ENCODE measurements around the gene PLAU. TPM values are rescaled to one million over a fixed set of nuclear protein-coding genes. Genes with fewer than 3 reads are reported as not detected.
A peak's percentile ranks its signal among the peaks of the same experiment; 100 is the strongest.

The PLAU gene
- total and polyA plus RNA-seq, 2 of the 4 experiments (the other 2 are of a cell fraction) = 123 to 283 TPM

GRCh38 chr10:73865107-73865458 is 45.8 kb upstream of the PLAU start:
- Histone ChIP-seq H3K36me3 (ENCODE audit: control insufficient read depth, insufficient read depth, low read length) (peaks cover 37% of the 10 kb centered on the region), H3K27ac (ENCODE audit: insufficient read depth, low read length) (no peak overlapping the region), H3K9me3 (ENCODE audit: control insufficient read depth, insufficient read depth, low read length) (no peaks in the 10 kb centered on the region), H3K9ac (ENCODE audit: low read depth, low read length) (no peak overlapping the region), H4K20me1 (ENCODE audit: insufficient read depth, low read length) (peaks cover 26% of the 10 kb centered on the region; the same call in 1 of the 2 replicates), H3K14ac (replicated peaks; ENCODE audit: low read depth, low read length) (no peak overlapping the region), H3K27me3 (ENCODE audit: control insufficient read depth, insufficient read depth, low read length) (no peaks in the 10 kb centered on the region), H3K56ac (ENCODE audit: extremely low read depth, insufficient read depth, low read length) (no peak overlapping the region), H3K4me1 (ENCODE audit: control insufficient read depth, insufficient read depth, low read length) (peaks cover 3% of the 10 kb centered on the region), H3K4ac (ENCODE audit: low read depth, low read length) (no peak overlapping the region), H3K23ac (ENCODE audit: low read depth, low read length) (no peak overlapping the region), H2BK5ac (ENCODE audit: low read depth, low read length, poor library complexity, severe bottlenecking) (no peak overlapping the region), H2BK120ac (ENCODE audit: low read depth, low read length) (no peak overlapping the region), H2BK15ac (ENCODE audit: low read depth, low read length) (no peak overlapping the region), H2AK5ac (ENCODE audit: low read depth, low read length) (no peak overlapping the region), H4K5ac (ENCODE audit: low read depth, low read length) (no peak overlapping the region), H3K79me1 (ENCODE audit: low read depth in 1 of 2, low read length in 2 of 2) (peaks cover 15 to 65% of the 10 kb centered on the region in 2 experiments), H4K91ac (ENCODE audit: insufficient read depth, low read depth, low read length) (no peak overlapping the region), H2AFZ (replicated peaks; ENCODE audit: low read length, poor library complexity) (no peak overlapping the region), H3K4me2 (ENCODE audit: low read depth, low read length) (no peak overlapping the region), H3K18ac (ENCODE audit: low read depth, low read length) (no peak overlapping the region), H2BK20ac (ENCODE audit: low read depth, low read length) (no peak overlapping the region), H3K9me1 (ENCODE audit: insufficient read depth, low read length) (peaks cover 8% of the 10 kb centered on the region), H3K4me3 (ENCODE audit: insufficient read depth, low read depth, low read length) (no peak overlapping the region), H2AK9ac (replicated peaks; ENCODE audit: low read depth, low read length, poor library complexity) (peak overlapping the region; percentile 44), H4K8ac (ENCODE audit: low read depth in 2 of 2, low read length in 2 of 2) (no peak overlapping the region)
- no peak for TF ChIP-seq FOS (IDR thresholded peaks at IDR 0.05; ENCODE audit: low read depth, low read length)
- no peak for TF ChIP-seq RAD21 (IDR thresholded peaks at IDR 0.05; ENCODE audit: low read length)
- TF ChIP-seq USF2 (IDR thresholded peaks at IDR 0.05; ENCODE audit: low read depth, low read length) = no peak
- no peak for TF ChIP-seq CTCF (conservative IDR thresholded peaks at IDR 0.05; ENCODE audit: low read depth, low read length)
- no peak for TF ChIP-seq ELK1 (IDR thresholded peaks at IDR 0.05; ENCODE audit: borderline replicate concordance, low read depth, low read length)
- no peak for TF ChIP-seq BHLHE40 (IDR thresholded peaks at IDR 0.05; ENCODE audit: low read depth, low read length)
- no peak for TF ChIP-seq SMC3 (IDR thresholded peaks at IDR 0.05; ENCODE audit: low read depth, low read length)
- no peak for TF ChIP-seq MAFK (IDR thresholded peaks at IDR 0.05; ENCODE audit: low read depth, low read length)
- in situ Hi-C loops (cut with MboI; ENCODE audit: low sequenced_read_pairs) = no loop called here
- intact Hi-C loops (cut with micrococcal nuclease) = no loop called here
- no peak for DNase-seq
- dilution Hi-C loops (cut with HindIII; ENCODE audit: low sequenced_read_pairs, unreplicated experiment) = no loop called here
- BruUV-seq (replicated peaks) = no TSS peak
- WGBS, 2 experiments (ENCODE audit: extremely low coverage in 2 of 2, insufficient read length in 1 of 2) = 97% methylated on average over 5 of the region's 8 CpGs; no CpG with 5 or more reads in 1 of the 2 experiments
- CTCF ChIA-PET = no interaction called here
- no peak for ATAC-seq (ENCODE audit: low read depth)
- POLR2A ChIA-PET (ENCODE audit: unreplicated experiment) = no interaction called here
